ENCODE measurements around the gene RORB.
A peak's percentile ranks its signal among the peaks of the same experiment; 100 is the strongest.

RORB gene

DNA sequence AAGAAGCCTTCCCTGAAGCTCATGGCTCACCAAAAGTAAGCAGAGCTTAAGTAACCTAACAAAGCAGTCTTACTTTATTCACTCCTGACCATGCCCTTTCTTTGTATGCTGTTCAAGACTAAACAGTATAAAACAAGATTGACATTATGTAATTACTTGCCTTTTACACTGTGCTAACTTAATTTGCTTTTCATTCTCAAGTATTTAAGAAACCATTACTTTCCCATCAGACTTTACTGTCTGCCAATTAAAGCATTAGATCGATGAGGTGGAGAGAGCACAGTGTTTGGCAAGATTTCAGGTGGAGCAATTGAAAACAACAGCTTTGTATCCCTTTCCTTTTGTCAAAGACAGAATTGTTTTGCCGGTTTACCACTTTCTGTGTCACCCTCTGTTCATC lies 98.2 kb downstream of the RORB start:
- no peak for DNase-seq (ENCODE audit: low read depth, low spot score)

DNA sequence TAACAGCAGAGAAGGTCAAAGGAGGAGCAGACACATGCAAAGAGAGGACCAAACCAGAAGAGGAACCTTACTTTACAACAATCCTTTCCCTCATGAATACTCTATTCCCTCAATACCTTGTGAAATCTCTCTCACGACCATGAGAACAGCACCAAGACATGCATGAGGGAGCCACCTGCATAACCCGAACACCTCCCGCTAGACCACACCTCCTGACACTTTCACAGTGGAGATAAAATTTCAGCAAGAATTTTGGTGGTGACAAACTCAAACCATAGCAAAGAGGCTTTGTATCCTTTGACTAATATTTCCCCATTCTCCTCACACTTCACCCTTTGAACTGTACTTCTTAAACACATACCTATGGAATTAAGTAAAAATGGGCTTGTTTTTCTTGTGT lies 101.7 kb downstream of the RORB start:
- no peak for DNase-seq (ENCODE audit: low read depth, low spot score)

DNA sequence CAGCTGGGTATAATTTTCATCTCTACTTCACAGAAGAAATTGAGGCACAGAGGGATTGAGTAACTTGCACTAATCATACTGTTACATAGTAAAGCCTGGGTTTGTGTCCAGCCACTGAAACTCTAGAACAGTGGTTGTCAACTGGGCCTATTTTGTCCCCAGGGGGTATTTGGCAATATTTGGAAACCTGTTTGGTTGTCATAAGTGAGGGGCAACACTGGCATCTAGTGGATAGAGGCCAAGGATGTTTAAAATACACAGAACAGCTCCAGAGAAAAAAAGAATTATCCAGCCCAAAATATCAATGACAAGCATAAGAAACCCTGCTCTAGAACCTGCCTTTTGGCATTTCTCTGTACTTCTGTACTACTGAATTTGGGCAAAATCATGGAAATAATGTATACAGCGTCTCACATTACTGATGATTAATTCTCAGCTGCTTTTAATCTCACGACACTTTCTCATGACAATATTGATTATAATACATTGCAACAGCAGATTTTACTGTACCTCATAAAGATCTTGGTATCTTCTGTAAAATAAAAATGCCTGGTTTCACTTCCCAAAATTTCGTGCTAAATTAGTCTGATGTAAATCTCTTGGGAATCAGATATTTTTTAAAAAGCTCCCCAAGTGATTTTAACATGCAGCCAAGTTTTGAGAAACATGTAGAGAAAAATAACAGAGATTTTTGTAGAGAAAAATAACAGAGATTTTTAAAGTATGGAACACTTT lies 112.7 kb downstream of the RORB start:
- DNase-seq (ENCODE audit: low read depth, low spot score): no peak

DNA sequence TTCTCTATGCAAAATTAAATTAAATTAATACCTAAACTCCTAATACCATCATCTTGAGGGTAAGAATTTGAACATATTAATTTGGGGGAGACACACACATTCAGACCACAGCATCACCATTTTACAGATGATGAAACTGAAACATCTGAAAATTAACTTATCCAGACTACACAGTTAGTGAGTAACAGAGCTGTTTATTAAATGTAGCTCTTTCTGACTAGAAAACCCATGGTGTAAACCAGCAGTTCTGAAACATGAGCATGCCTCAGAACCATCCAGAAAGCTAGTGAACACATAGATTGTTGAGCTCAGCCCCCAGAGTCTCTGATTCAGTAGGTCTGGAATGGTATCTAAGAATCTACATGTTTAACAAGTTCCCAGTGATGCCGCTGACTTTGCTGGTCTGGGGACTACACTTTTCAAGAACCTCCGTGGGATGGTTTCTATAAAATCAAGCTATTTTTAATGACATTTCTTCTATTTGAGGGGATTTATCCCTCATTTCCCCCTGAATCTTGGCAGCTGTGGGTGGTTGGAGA lies 113.5 kb downstream of the RORB start:
- peak; percentile 13 for DNase-seq (ENCODE audit: low read depth, low spot score)

DNA sequence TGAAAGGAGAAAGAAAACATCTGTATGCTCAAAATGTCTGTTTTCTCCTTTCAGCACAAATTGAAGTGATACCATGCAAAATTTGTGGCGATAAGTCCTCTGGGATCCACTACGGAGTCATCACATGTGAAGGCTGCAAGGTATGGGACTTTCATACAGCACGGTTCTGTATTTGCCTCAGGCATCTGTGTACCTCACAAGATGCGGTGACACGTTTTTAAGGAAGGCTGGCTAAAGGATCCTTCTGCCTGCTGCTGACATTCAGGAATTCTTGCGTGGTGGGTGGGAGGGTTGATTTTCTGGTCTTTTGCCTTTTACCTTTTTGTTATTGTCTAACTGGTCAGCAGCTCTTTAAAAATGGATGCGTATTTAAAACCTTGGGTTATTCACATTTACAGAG lies 133.1 kb downstream of the RORB start:
- DNase-seq (ENCODE audit: low read depth, low spot score): no peak

DNA sequence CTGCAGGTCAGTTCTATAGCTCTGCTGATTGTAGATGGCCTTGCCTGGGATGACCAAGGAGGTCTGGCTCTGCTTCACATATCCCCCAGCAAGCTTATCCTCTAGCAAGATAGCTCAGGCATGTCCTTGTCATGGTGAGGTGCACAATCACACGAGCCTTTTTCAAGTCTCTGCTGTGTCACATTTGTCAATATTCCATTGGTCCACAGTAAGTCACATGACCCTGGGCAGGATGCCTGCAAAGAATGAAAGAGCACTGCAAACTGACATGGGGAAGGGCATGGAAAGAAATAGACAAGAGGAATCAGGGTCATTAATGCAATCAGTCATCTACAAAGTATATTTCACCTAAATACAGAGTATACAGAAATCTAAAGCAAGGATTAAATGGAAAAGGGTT lies 142.0 kb downstream of the RORB start:
- DNase-seq (ENCODE audit: low read depth, low spot score): no peak

DNA sequence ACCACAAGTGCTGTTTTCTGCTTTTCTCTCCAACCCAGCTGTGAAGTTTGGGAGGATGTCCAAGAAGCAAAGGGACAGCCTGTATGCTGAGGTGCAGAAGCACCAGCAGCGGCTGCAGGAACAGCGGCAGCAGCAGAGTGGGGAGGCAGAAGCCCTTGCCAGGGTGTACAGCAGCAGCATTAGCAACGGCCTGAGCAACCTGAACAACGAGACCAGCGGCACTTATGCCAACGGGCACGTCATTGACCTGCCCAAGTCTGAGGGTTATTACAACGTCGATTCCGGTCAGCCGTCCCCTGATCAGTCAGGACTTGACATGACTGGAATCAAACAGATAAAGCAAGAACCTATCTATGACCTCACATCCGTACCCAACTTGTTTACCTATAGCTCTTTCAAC lies 145.2 kb downstream of the RORB start:
- DNase-seq (ENCODE audit: low read depth, low spot score): no peak

DNA sequence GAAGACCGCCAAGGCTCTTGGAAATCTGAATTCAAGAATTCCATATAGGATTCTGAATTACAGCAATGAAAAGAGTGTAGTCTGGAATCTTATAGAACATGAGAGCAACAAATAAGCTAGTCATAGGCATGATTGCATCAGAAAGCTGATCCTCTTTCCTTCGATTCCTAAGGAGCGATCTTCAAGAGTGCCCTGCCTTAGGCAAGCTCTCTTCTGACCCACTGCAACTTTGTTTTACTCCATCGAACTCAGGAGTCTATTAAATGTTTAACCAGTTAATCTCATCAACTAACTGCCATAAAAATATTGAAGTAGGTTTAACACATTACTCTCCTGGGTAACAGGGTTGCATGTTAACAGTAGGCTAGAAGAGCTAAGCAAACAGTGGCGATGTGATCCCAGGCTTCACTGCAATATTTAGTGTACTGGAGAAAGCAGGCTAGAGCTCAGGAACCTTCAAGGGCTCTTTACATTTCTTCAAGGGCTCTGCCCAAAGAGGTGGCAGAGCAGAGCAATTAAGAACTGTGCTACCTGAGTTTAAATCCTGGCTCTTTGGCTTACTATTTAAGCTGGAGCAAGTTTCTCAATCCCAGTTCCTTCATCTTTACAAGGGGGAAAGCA lies 146.3 kb downstream of the RORB start:
- DNase-seq (ENCODE audit: low read depth, low spot score): no peak

DNA sequence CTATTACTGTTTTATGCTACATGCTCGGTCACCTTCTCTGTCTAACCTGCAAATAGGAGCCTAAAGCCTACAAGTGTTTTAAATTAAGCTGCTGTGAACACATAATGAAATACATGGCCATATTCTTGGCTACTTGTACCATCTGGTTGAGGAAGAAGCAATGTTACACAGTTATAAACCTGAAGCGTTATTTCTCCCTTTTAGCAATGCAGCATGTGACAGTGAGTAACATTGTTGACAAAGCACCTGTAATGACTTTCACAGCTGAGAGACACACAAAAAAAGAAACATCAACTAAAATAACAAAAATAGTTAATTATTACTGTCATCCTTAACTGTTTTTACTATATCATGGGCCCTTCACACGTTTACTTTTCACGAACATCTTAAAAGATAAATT lies 146.9 kb downstream of the RORB start:
- no peak for DNase-seq (ENCODE audit: low read depth, low spot score)

DNA sequence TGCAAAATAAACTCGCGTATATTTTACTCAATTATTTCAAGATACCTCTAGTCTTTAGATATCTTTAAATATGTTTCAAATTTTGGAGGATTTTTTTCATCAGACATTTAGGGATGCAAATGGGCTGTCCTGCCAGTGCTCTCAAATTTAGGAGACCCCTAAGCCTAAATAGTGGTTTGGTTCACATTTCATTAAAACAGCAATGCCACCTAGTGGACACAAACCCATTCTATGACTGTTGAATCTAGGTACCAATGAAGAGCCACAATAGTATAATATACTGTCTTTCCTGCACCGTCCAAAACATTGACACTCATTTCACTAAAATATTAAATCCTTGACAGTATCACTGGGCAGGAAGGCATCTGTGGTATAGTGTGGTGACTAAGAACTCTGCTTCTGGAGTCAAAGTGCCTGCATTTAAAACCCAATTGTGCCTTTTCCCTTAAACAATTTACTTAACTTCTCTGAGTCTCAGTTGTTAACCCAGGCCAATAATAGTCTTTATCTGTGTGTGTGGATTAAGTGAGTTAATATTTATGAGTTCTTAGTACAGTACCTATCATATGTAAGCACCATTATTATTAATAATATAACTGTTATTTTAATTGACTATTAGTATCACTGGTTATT lies 148.0 kb downstream of the RORB start:
- DNase-seq (ENCODE audit: low read depth, low spot score): peak; percentile 44

DNA sequence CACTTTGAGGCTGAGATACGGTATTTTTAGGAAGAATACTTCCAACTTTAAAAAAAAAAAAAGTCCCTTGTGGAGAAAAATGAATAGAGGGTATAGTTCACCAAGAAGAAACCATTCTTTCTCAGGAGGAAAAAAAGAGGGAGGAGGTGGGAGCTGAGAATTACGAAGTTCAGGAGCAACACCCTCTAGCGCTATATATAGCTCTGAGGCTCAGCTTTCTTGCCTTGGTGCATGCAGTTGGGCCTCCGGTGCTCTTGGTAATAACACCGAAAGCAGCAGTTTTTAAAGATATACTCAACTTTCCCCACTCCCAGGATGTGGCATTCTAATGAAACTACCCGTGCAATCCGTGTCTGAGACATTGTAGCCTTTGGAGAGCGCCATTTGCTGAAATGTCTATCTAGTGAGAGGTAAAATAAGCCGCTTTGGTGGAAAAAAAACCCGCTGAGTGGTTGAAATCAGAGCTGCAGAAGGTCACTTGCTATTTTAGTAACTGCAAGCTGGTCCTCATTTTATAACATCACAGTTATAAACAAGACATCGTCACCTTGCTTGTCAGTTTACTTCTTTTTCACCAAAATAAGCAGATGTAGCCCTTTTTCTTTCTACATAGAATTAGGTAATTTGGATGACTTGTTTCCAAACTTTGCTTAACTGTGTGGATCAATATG lies 156.4 kb downstream of the RORB start:
- no peak for DNase-seq (ENCODE audit: low read depth, low spot score)

DNA sequence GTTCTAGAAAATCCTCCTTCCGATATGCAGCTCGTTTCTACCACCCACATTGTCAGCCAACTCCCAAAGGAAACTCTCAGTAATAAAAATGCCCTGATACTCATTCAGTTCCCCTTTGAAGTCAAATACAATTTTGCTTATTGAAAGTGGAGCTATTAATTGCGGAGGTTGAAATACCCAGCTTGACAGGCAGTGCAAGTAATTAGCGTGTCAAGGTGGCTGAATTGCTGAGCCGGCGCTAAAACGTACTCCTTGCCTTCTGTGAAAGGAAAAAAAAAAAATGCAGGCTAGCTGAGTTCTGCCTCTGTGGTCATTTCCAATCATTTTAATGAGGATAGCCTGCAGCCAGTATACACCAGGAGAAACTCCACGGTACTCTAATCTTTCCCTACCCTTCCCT lies 165.5 kb downstream of the RORB start:
- DNase-seq (ENCODE audit: low read depth, low spot score): peak; percentile 51

DNA sequence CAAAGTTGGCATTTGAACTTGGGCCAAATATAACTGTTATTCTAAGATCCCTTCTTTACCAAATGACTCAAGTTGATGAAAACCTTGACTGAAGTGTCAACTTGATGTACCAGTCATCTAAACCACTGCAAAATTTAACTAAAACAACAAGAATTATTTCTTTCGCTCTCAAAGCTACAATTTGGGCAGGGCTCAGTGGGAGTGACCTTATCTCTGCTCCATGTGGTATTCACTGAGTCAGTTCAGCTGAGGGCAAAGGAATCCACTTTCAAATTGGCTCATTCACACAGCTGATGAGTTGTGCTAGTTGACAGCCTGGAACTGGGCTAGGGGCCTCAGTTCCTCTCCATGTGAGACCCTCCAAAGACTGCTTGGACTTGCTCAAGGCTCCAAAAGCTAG lies 166.3 kb downstream of the RORB start:
- peak; percentile 34 for DNase-seq (ENCODE audit: low read depth, low spot score)

DNA sequence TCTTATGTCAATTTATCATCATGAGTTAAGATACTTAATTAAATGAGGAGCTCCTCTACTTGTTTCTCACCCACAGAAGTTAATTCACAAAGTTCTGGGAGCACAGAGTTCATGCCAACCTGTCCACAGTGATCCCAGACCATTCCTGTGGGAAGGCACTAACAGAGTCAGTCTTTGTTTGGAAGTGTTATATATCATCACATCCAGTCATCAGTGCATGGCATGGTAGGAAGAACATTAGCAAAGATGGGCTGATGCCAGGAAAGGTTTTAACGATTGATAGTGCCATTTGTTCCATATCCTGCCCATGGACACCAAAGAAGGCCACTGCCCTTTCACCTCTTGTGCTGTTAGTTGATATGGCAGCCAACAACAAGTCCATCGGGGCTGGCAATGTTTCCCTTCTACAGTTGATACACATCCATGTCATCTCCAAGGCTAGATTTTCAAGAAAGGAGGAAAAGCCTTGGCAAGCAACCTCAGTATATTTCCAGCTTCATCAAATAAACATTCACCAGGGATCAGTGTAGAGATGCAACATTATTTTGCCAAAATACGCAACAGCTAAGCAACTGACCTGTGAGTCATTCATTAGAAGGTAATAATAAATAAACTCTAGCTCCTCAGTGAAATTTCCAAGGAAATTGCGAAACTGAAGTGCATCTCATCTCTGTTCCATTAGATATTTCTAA lies 169.6 kb downstream of the RORB start:
- DNase-seq (ENCODE audit: low read depth, low spot score): peak; percentile 19

DNA sequence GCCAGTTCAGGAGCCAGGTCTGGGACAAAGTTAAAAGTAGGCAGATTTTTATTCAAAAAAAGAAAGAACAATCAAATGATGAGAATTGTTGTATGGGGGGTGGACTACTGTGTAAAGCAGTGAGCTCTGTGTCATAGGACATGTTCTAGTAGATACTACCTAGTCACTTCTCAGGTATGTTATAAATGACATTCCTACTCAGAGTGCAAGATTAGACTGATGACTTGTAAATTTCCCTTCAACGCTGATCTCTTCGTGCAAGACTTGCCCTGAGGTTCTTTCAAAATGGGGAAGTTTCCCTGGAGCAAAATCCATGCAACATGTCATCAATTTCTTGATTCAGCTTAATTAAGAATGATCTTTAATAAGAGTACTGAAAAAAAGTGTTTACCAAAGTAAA lies 175.1 kb downstream of the RORB start:
- DNase-seq (ENCODE audit: low read depth, low spot score): no peak

DNA sequence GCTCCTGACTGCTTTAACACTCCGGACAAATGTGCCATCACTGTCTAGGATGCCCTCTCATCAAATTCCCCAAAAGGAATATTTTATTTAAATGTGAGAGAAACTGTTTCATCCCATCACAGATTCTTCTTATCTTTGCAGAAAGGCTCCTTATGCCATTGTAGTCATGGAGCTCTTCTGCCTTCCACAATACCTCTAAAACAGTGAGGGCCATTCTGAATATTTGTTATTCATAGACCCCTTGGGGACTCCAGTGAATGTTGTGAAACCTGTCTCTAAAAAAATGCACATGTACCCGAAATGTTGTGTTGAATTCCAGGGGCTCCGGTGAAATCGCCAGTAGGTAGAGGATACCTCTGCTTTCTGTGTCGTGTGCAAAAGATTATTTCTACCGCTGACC lies 176.9 kb downstream of the RORB start:
- DNase-seq (ENCODE audit: low read depth, low spot score): no peak

DNA sequence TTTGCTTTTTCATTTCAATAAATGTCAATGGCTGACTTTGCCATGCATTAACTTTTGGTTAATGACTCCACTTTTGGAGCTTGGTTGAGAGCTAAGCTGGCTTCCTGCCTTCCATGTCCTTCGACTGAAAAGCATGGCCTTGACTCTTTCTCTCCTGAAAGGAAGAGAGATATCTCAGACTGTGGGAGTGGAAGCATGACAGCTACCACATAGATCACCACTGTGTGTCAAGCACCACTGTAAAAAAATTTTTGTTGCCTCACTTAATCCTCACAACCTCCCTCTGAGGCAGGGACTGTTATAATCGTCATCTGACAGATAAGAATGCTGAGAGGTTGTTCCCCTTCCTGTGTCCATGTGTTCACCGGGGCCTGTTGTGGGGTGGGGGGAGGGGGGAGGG lies 184.8 kb downstream of the RORB start:
- DNase-seq (ENCODE audit: low read depth, low spot score): no peak

DNA sequence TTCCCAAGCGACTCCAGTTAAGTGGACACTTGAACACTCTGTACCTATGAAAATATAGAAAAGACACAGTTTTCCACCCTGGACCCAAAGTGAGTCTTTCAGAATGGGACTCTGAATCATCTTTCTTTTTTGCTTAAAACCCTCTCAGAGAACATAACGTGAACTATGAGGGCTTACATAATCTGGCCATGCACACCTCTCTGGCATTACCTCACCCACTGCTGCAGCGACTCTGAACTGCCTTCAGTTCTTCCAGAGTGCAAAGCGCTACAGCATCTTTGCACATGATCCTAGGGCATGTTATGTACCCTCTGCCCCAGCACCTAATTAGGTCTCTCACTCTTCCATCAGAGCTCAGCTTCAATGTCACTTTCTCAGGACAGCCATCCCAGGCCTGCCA lies 186.2 kb downstream of the RORB start:
- no peak for DNase-seq (ENCODE audit: low read depth, low spot score)

DNA sequence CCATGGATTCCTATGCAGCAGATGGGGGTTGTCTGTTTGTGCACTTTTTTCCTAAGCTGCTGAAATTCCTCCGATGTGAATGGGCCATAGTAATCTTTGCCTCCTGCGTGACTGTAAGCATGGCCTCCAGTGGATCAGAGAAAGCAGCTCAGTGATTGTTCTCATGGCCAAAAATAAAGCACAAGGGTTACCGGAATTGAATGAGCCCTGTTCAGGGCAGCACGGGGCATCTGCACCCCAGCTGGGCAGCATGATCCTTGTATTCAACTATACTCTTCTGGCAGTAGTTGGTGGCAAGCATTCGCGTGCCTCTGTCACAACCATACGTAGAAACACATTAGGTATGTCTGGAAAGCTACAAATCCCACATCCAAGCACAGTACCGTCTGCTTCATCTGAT lies 193.9 kb downstream of the RORB start:
- DNase-seq (ENCODE audit: low read depth, low spot score): no peak

DNA sequence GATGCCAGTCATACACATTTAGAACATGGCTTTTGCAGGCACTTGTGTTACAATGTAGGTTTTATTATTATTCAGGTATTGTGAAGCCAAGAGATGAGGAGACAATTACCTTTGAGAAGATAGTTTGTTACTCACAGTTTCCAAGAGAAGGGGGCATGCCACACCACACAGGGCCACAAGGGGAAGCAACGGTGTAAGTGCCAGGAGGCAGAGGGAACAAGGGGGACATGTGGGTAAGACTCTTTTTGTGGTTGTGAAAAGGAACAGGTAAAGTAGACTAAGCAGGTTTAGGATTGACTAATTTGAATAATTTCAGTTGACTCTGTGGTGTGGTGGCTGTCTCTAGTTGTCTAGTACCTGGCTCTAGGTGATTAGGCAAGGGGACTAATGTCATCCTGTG lies 199.4 kb downstream of the RORB start:
- no peak for DNase-seq (ENCODE audit: low read depth, low spot score)

DNA sequence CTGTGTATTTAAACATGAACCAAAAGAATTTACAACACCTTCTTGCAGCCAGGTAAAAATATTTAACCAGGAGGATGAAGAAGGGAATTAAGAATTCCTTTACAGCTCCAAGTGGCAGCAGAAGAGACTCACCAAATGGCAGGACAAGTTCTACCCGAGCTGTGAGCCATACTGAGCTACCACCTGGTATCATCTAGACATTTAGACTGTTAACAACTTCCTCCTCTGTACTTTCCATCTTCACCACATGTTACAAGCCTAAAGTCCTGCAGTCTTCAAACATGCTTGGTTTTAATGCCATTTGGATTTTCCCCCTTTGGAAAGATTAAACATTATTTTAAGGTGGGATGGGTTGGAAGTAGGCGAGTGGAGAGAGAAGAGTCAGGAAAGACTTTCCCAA lies 200.4 kb downstream of the RORB start:
- no peak for DNase-seq (ENCODE audit: low read depth, low spot score)

DNA sequence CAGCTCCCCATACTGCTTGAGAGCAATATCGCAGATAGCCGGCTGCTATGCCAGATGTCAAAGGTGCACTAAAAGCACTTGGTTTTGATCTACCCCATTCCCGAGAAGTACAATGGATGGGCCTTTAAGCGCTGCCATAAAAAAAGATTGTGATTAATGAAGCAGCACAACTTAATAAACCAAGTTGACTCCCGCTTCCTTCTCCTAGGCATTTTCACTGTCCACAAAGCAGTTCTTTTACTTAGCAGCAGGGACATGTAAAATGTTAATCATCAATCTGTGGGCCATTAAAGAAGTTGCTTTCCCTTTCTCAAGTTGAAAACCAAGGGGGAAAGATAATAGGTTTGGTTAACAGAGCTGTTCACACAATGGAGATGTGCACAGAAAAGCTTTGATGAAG lies 214.2 kb downstream of the RORB start:
- DNase-seq (ENCODE audit: low read depth, low spot score): no peak
